Measurements from ENCODE around the gene WDR44. TPM values are rescaled to one million over a fixed set of nuclear protein-coding genes. Genes with fewer than 3 reads are reported as not detected.
"Not testable (repeated sequence)": the region's sequence is repeated elsewhere in the genome, so short reads cannot be mapped to it uniquely, and the experiment has no call there.

WDR44 gene
- total RNA-seq, 1 experiment from 2014 or later = 15.6 TPM

GRCh38 chrX:118482384-118482783 is 136.5 kb downstream of the WDR44 start:
- not testable (repeated sequence) for DNase-seq (ENCODE audit: low read depth)

- no peak for DNase-seq (ENCODE audit: low read depth)
Observed at GRCh38 chrX:118484216-118484903, 138.5 kb downstream of the WDR44 start.

GRCh38 chrX:118486693-118487092 is 140.8 kb downstream of the WDR44 start:
- not testable (repeated sequence) for DNase-seq (ENCODE audit: low read depth)

GRCh38 chrX:118493016-118493415 is 147.1 kb downstream of the WDR44 start:
- DNase-seq (ENCODE audit: low read depth) = no peak

GRCh38 chrX:118493653-118494297 is 147.9 kb downstream of the WDR44 start:
- DNase-seq (ENCODE audit: low read depth) = no peak

GRCh38 chrX:118495061-118495921 is 149.4 kb downstream of the WDR44 start, which contains the start of gene DOCK11:
Gene DOCK11 (plus strand): TSS chrX:118495815. CDS start chrX:118495972, 157 bp downstream.
- peak; percentile 73 for DNase-seq (ENCODE audit: low read depth)

GRCh38 chrX:118495958-118496762 is 150.3 kb downstream of the WDR44 start:
- peak; percentile 9 for DNase-seq (ENCODE audit: low read depth)

GRCh38 chrX:118496763-118497079 is 150.8 kb downstream of the WDR44 start:
- no peak for DNase-seq (ENCODE audit: low read depth)

GRCh38 chrX:118497180-118497818 is 151.4 kb downstream of the WDR44 start:
- DNase-seq (ENCODE audit: low read depth) = no peak

- peak; percentile 31 for DNase-seq (ENCODE audit: low read depth)
Observed at GRCh38 chrX:118498351-118498750, 152.4 kb downstream of the WDR44 start.

- DNase-seq (ENCODE audit: low read depth) = no peak
Observed at GRCh38 chrX:118498755-118499154, 152.8 kb downstream of the WDR44 start.

- DNase-seq (ENCODE audit: low read depth) = no peak
Observed at GRCh38 chrX:118499295-118499694, 153.4 kb downstream of the WDR44 start.

Other genes with a start within 250 kb of the WDR44 start
- gene KLHL13, start 229.3 kb upstream of the WDR44 start, total RNA-seq (2014; rRNA removed) = 0.13 TPM in 1 of 2 replicates, not detected in the other
- gene DOCK11, start 149.7 kb downstream of the WDR44 start, total RNA-seq (2014; rRNA removed) = 4.2 and 5.5 TPM in 2 replicates